Fibroblast of pulmonary artery (primary cell): Measurements from ENCODE around the gene INPP4A.
A peak's percentile ranks its signal among the peaks of the same experiment; 100 is the strongest.

Experiments used
- DNase-seq: peaks from one replicate; pipeline ENCODE4 v3.0.0-alpha.2; 2010; ENCODE audit warnings: low read depth
- H3K4me3 ChIP-seq: replicated peaks from 2 replicates; pipeline ENCODE4 v1.5.1; 2011; ENCODE audit warnings: low read depth, mild to moderate bottlenecking, control low read depth, low read length, moderate library complexity
- TF ChIP-seq, protein P1 (sequence below): IDR thresholded peaks from 2 replicates; pipeline ENCODE4 v1.5.1; 2011; ENCODE audit warnings: mild to moderate bottlenecking, control low read depth, low read length, inconsistent platforms; ENCODE audit errors: missing control alignments

The INPP4A gene

DNA sequence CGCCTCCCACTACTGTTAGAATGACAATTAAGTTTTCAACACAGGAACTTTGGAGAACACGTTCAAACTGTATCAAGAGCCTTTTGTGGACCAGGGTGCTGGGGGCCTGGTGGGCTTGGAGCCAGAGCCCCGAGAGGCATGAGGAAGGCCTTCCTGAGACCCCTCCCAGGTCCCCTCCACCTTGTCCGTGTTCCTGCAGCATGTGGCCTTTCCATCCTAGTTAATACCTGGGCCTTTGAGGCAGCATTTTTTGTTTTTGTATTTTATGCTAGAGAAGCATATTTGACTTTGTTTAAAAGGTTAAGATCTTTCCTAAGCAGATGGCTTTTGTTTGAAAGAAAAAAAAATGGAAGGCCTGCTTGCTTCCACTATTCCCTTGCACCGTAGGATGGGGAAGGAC, 68.0 kb downstream of the INPP4A start:
- no peak overlapping the region for H3K4me3 ChIP-seq
- TF ChIP-seq, protein P1, sequence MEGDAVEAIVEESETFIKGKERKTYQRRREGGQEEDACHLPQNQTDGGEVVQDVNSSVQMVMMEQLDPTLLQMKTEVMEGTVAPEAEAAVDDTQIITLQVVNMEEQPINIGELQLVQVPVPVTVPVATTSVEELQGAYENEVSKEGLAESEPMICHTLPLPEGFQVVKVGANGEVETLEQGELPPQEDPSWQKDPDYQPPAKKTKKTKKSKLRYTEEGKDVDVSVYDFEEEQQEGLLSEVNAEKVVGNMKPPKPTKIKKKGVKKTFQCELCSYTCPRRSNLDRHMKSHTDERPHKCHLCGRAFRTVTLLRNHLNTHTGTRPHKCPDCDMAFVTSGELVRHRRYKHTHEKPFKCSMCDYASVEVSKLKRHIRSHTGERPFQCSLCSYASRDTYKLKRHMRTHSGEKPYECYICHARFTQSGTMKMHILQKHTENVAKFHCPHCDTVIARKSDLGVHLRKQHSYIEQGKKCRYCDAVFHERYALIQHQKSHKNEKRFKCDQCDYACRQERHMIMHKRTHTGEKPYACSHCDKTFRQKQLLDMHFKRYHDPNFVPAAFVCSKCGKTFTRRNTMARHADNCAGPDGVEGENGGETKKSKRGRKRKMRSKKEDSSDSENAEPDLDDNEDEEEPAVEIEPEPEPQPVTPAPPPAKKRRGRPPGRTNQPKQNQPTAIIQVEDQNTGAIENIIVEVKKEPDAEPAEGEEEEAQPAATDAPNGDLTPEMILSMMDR: no peak
- no peak for DNase-seq

DNA sequence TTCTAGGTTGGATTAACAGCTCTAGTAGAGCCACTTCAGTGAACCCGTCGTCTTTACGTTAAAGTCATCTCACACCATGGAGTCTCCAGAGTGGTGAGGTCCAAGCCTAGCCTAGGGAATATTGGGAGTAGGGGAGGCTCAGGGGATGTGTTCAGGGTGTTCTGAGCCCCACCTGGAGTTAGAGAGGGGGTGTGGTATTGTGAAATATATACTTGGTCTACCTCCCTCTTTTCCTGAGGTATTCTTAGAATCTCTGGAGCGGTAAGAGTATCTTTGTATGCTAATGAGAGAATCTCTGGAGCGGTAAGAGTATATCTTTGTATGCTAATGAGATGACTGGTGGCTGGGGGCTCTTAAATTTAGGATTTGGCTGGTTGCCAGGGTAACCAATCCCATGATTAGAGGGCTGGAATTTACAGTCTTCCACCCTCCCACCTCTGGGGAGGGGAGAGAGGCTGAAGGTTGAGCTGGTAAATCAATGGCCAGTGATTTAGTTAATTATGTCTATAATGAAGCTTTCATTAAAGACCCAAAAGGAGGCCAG, 69.5 kb downstream of the INPP4A start:
- TF ChIP-seq, protein P1: no peak
- H3K4me3 ChIP-seq: no peak overlapping the region
- no peak for DNase-seq

DNA sequence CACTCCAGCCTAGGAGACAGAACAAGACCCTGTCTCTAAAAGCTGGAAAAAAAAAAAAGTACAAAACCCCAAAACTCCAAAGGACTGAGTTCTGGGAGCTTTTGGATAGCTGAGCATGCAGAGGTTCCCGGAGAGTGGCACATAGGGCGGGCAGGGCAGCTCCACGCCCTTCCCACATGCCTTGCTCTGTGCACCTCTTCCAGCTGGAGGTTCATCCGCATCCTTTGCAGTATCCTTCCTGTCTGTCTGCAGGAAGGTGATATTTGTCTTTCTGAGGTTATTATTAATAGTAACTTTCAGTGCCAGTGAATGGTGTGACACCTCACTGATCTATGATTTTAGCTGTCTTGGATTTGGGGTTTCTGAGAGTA, 70.2 kb downstream of the INPP4A start:
- DNase-seq: no peak

DNA sequence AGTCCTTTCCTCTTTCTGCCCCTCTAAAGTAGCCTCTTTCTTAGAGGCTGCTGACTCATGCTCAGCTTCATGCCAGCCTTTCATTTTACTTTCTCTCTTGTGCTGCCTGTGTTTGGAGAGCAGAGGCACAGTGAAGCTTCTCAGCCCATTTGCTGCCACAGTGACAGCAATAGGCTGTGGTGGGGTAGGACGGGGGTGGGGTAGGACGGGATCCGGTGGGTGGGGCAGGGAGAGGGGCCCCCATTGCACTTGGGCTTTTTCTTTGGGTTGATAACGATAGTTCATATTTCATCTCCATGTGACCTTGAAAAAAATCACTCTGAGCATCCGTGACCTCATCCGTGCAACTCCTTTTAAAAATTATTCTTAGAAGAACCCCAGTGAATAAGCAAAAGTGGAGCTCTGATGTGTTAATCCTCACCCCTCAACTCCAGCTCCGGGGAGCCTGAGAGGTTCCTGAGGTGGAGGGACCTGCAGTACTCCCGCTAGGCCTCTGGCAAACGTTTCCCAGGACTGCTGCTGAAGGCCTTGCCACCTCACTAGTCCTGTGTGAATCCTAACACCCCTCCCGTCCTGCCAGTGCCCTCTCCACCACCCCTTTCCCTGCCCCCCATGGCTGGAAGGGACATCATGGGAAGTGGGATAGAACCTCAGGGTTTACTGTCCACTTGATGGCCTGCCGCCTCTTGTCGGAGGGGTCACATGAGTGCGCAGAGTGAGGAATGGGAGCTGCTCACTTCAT, 70.8 kb downstream of the INPP4A start:
- TF ChIP-seq, protein P1: no peak
- peak; percentile 57 for DNase-seq
- H3K4me3 ChIP-seq: no peak overlapping the region

More for the DNA sequence above, 70.2 kb downstream of the INPP4A start:
- TF ChIP-seq, protein P1: no peak
- no peak overlapping the region for H3K4me3 ChIP-seq

DNA sequence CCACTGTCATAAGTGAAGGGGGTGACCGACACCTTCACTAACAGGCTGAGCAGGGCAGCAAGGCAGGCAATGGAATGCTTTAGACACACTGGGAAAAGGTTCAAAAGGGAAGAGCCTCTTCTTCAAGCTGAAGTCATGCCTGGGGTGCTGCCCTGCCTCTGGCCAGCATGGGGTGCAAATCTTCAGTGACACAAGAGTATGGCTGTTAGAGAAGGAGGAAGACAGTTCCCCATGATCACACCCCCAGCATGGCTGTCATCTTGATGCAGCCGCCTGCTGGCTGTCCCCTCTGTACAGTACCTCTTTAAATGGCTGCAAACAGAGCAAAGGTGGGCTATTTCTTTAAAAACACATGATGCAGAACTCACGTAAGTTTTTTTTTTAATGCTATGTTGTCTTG, 71.9 kb downstream of the INPP4A start:
- TF ChIP-seq, protein P1: no peak
- DNase-seq: no peak
- no peak overlapping the region for H3K4me3 ChIP-seq

DNA sequence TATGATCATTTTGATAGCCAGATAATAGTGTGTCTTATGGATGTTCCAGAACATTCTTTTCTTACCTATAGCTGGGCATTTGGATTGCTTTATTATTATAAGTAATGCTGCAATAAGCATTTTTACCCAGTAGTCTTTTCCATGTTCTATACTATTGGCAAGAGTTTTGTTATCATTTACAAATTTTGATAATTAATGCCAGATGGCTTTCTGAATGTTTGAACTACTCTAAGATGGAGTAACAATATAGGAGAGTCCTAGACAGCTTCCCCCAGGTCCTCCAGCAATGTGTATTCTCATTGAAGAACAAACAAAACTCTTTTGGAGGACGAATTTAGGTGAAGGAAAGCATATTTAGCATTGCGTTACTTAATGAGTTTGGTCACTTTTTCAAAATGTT, 73.0 kb downstream of the INPP4A start:
- DNase-seq: no peak

More for the DNA sequence above, 73.0 kb downstream of the INPP4A start:
- no peak overlapping the region for H3K4me3 ChIP-seq
- TF ChIP-seq, protein P1: no peak
